Stromal cell of bone marrow (primary cell): ENCODE measurements around the gene CMSS1.

Source experiments
- DNase-seq: peaks from one replicate; pipeline ENCODE4 v3.0.0-alpha.2; 2012; ENCODE audit warnings: low read depth

Gene CMSS1

GRCh38 chr3:100059472-100059871 lies 241.8 kb downstream of the CMSS1 start:
- DNase-seq: no peak

- DNase-seq: no peak
Observed at GRCh38 chr3:100060685-100061484, 243.2 kb downstream of the CMSS1 start.

GRCh38 chr3:100062665-100063064 lies 245.0 kb downstream of the CMSS1 start:
- DNase-seq: no peak

GRCh38 chr3:100063929-100064461 lies 246.3 kb downstream of the CMSS1 start:
- no peak for DNase-seq

- DNase-seq: no peak
Observed at GRCh38 chr3:100067589-100067988, 249.9 kb downstream of the CMSS1 start.

- DNase-seq: peak; percentile 67
Observed at GRCh38 chr3:100068826-100069225, 251.2 kb downstream of the CMSS1 start.

GRCh38 chr3:100069472-100069871 lies 251.8 kb downstream of the CMSS1 start:
- no peak for DNase-seq

GRCh38 chr3:100072326-100073048 lies 254.8 kb downstream of the CMSS1 start:
- DNase-seq: no peak

- no peak for DNase-seq
Observed at GRCh38 chr3:100073049-100073713, 255.5 kb downstream of the CMSS1 start.

- DNase-seq: peak; percentile 67
Observed at GRCh38 chr3:100073714-100074307, 256.1 kb downstream of the CMSS1 start.

GRCh38 chr3:100075196-100075595 lies 257.5 kb downstream of the CMSS1 start:
- no peak for DNase-seq

GRCh38 chr3:100075851-100076730 lies 258.4 kb downstream of the CMSS1 start:
- no peak for DNase-seq

GRCh38 chr3:100076731-100077529 lies 259.3 kb downstream of the CMSS1 start:
- no peak for DNase-seq

- no peak for DNase-seq
Observed at GRCh38 chr3:100079328-100079727, 261.7 kb downstream of the CMSS1 start.

- peak; percentile 47 for DNase-seq
Observed at GRCh38 chr3:100080573-100080972, 262.9 kb downstream of the CMSS1 start.

- no peak for DNase-seq
Observed at GRCh38 chr3:100081311-100081710, 263.6 kb downstream of the CMSS1 start.

- DNase-seq: no peak
Observed at GRCh38 chr3:100081986-100082692, 264.5 kb downstream of the CMSS1 start.

GRCh38 chr3:100082714-100083113 lies 265.1 kb downstream of the CMSS1 start:
- DNase-seq: no peak

- no peak for DNase-seq
Observed at GRCh38 chr3:100083209-100083608, 265.5 kb downstream of the CMSS1 start.
